Measurements from ENCODE around the gene MRPL4. TPM values are rescaled to one million over a fixed set of nuclear protein-coding genes. Genes with fewer than 3 reads are reported as not detected.

MRPL4 gene
- total RNA-seq, 1 donor from 2014 or later = 67.3 TPM

DNA sequence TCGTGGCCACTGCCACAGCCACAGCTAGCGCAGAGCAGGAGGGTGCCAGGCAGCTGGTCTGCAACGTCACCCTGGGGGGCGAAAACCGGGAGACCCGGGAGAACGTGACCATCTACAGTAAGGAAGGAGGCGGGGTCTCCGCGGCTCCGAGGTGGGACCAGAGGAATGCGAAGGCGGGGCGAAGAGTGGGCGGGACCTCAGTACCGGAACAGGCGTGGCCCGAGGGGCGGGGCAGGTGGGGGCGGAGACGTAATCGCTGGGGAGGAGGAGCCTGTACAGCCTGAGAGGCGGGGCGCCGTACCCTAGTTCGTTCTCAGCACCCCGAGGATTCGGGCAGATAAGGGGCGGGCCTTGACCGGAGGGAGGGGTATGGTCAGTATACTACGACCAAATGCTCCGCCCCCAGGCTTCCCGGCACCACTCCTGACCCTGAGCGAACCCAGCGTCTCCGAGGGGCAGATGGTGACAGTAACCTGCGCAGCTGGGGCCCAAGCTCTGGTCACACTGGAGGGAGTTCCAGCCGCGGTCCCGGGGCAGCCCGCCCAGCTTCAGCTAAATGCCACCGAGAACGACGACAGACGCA lies 40.3 kb downstream of the MRPL4 start:
- peak overlapping the region; percentile 87 for H3K4me3 Mint-ChIP-seq
- no peaks in the 10 kb centered on the region for H3K36me3 Mint-ChIP-seq
- no peaks in the 10 kb centered on the region for H3K9me3 Mint-ChIP-seq
- TF ChIP-seq, protein P1, sequence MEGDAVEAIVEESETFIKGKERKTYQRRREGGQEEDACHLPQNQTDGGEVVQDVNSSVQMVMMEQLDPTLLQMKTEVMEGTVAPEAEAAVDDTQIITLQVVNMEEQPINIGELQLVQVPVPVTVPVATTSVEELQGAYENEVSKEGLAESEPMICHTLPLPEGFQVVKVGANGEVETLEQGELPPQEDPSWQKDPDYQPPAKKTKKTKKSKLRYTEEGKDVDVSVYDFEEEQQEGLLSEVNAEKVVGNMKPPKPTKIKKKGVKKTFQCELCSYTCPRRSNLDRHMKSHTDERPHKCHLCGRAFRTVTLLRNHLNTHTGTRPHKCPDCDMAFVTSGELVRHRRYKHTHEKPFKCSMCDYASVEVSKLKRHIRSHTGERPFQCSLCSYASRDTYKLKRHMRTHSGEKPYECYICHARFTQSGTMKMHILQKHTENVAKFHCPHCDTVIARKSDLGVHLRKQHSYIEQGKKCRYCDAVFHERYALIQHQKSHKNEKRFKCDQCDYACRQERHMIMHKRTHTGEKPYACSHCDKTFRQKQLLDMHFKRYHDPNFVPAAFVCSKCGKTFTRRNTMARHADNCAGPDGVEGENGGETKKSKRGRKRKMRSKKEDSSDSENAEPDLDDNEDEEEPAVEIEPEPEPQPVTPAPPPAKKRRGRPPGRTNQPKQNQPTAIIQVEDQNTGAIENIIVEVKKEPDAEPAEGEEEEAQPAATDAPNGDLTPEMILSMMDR (conservative IDR thresholded peaks at IDR 0.05) = no peak
- peaks cover 96% of the 10 kb centered on the region for H3K27me3 Mint-ChIP-seq
- H3K4me1 Mint-ChIP-seq (ENCODE audit: unreplicated experiment) = peaks cover 26% of the 10 kb centered on the region
- peak; percentile 89 for DNase-seq (ENCODE audit: extremely low spot score, unreplicated experiment)
- peak overlapping the region; percentile 43 for H3K27ac Mint-ChIP-seq

DNA sequence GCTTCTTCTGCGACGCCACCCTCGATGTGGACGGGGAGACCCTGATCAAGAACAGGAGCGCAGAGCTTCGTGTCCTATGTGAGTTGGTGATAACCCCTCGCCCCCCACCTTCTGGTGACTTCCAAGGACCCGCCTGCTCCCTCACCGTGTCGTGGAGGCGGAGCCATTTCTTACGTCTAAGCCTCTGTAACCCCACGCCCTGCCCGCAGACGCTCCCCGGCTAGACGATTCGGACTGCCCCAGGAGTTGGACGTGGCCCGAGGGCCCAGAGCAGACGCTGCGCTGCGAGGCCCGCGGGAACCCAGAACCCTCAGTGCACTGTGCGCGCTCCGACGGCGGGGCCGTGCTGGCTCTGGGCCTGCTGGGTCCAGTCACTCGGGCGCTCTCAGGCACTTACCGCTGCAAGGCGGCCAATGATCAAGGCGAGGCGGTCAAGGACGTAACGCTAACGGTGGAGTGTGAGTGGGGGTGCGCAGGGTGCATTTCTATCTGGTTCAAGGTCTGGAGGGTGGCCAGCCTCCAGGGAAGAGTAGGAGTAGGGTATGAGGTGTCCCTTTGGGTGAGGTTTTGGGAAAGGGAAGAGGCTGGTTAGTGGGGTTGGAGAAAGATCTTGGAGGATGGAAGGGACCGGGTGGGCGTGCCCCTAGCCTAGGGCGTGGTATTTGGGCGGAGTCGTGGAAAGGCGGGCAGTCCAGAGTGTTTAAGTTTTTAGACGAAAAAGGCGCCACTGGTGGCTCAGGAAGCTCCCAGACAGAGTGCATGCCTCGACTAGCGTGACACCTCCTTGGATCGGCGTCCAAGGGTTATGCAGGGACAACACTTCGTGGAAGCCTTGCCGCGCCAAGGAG lies 41.0 kb downstream of the MRPL4 start:
- peaks cover 94% of the 10 kb centered on the region for H3K27me3 Mint-ChIP-seq
- peak overlapping the region; percentile 87 for H3K4me3 Mint-ChIP-seq
- no peaks in the 10 kb centered on the region for H3K9me3 Mint-ChIP-seq
- DNase-seq (ENCODE audit: extremely low spot score, unreplicated experiment) = no peak
- H3K27ac Mint-ChIP-seq = peak overlapping the region; percentile 66
- TF ChIP-seq, protein P1 (conservative IDR thresholded peaks at IDR 0.05) = no peak
- H3K36me3 Mint-ChIP-seq = no peaks in the 10 kb centered on the region
- peaks cover 26% of the 10 kb centered on the region for H3K4me1 Mint-ChIP-seq (ENCODE audit: unreplicated experiment)

DNA sequence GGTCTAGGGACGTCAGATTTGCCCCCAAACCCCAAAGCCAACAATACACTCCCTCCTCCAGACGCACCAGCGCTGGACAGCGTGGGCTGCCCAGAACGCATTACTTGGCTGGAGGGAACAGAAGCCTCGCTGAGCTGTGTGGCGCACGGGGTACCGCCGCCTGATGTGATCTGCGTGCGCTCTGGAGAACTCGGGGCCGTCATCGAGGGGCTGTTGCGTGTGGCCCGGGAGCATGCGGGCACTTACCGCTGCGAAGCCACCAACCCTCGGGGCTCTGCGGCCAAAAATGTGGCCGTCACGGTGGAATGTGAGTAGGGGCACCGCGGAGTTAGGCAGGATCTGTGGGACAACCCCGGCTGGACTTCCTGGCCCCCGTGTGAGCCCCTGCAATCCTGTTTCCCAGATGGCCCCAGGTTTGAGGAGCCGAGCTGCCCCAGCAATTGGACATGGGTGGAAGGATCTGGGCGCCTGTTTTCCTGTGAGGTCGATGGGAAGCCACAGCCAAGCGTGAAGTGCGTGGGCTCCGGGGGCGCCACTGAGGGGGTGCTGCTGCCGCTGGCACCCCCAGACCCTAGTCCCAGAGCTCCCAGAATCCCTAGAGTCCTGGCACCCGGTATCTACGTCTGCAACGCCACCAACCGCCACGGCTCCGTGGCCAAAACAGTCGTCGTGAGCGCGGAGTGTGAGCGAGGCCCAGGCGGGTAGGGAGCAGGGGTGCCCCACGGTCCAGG lies 41.8 kb downstream of the MRPL4 start:
- Mint-ChIP-seq H3K36me3 (no peaks in the 10 kb centered on the region), H3K27me3 (peaks cover 86% of the 10 kb centered on the region), H3K27ac (peak overlapping the region; percentile 66), H3K4me3 (no peak overlapping the region), H3K9me3 (no peaks in the 10 kb centered on the region), H3K4me1 (ENCODE audit: unreplicated experiment) (peaks cover 22% of the 10 kb centered on the region)
- DNase-seq (ENCODE audit: extremely low spot score, unreplicated experiment) = no peak
- TF ChIP-seq, protein P1 (conservative IDR thresholded peaks at IDR 0.05) = no peak

DNA sequence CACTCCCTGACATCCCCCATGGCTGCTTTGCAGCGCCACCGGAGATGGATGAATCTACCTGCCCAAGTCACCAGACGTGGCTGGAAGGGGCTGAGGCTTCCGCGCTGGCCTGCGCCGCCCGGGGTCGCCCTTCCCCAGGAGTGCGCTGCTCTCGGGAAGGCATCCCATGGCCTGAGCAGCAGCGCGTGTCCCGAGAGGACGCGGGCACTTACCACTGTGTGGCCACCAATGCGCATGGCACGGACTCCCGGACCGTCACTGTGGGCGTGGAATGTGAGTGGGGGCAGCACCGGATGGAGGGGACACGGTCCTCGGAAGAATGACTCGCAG lies 42.3 kb downstream of the MRPL4 start:
- H3K27me3 Mint-ChIP-seq = peaks cover 82% of the 10 kb centered on the region
- no peak overlapping the region for H3K4me3 Mint-ChIP-seq
- no peaks in the 10 kb centered on the region for H3K36me3 Mint-ChIP-seq
- no peak for DNase-seq (ENCODE audit: extremely low spot score, unreplicated experiment)
- H3K4me1 Mint-ChIP-seq (ENCODE audit: unreplicated experiment) = peaks cover 21% of the 10 kb centered on the region
- TF ChIP-seq, protein P1 (conservative IDR thresholded peaks at IDR 0.05) = no peak
- H3K27ac Mint-ChIP-seq = no peak overlapping the region
- no peaks in the 10 kb centered on the region for H3K9me3 Mint-ChIP-seq

DNA sequence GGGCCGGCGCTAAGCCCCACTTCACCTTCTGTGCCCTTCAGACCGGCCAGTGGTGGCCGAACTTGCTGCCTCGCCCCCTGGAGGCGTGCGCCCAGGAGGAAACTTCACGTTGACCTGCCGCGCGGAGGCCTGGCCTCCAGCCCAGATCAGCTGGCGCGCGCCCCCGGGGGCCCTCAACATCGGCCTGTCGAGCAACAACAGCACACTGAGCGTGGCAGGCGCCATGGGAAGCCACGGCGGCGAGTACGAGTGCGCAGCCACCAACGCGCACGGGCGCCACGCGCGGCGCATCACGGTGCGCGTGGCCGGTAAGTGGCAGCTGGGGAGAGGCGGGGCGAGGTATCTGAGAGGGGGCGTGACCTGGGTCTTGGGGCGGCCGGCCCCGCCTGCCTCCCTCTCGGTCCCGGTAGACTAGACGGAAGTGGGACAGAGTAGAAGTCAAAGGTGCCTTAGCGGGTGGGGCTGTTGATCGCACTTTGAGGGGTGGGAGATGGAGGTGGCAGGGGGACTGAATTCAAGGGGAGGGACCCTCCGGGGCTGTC lies 43.4 kb downstream of the MRPL4 start:
- Mint-ChIP-seq H3K27ac (no peak overlapping the region), H3K4me1 (ENCODE audit: unreplicated experiment) (peaks cover 18% of the 10 kb centered on the region), H3K36me3 (no peaks in the 10 kb centered on the region), H3K27me3 (peaks cover 79% of the 10 kb centered on the region), H3K4me3 (peak overlapping the region; percentile 67), H3K9me3 (no peaks in the 10 kb centered on the region)
- DNase-seq (ENCODE audit: extremely low spot score, unreplicated experiment) = no peak
- TF ChIP-seq, protein P1 (conservative IDR thresholded peaks at IDR 0.05) = no peak

Data from type B pancreatic cell (in vitro differentiated cells).